Measurements from ENCODE around the gene CEP70.
"Not testable (repeated sequence)": the region's sequence is repeated elsewhere in the genome, so short reads cannot be mapped to it uniquely, and the experiment has no call there.

Gene CEP70

DNA sequence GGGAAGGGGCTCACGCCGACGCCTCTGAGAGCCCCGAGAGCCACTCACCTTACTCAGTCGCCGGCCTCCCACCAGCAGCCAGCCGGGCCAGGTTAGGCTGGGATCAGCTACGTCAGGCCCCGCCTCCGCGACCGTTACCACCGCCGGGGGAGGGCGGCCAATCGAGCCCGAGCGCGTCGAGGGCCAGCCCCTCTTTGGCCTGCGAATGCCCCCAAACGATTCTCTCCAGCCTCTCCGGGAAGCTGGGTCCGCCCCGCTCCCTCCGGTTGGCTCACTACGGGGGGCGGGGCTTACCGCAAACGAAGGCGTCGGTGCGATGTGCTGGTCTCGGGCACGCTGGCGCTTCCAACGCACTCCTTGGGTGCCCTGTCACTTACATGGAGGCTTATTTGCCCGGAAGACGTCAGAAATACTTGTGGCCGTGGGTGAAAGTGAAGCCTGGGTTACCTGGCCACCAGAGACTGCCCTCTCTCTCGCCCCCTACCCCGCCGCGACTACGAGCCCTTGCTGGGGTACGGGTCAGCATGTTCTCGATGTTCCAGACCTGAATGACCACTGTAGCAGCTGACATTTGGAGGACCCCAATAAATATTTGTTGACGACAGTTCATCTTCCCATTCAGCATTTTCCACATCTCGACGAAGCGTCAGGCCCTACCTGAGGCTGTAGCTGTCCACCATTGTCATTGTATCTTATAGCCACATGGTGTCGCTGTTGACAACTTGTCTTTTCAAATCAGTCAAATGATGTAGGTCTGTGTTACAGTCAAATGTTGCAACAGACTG lies at the start of gene CEP70:
CEP70 (minus strand) TSS at position 111 of the 785 bp plus-strand sequence. CDS start 21,333 bp downstream, outside the sequence.
- peak; percentile 93 for DNase-seq

DNA sequence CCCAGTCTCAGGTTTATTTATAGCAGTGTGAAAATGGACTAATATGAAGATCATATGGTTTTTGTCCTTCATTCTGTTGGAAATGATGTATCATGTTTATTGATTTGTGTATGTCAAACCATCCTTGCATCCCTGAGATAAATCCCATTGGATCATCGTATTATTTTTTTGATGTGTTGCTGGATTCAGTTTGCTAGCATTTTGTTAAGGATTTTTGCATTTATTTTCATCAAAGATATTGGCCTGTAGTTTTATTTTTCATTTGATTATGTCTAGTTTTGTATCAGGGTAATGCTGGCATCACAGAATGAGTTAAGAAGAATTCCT lies 48.8 kb upstream of the CEP70 start:
- DNase-seq: no peak

DNA sequence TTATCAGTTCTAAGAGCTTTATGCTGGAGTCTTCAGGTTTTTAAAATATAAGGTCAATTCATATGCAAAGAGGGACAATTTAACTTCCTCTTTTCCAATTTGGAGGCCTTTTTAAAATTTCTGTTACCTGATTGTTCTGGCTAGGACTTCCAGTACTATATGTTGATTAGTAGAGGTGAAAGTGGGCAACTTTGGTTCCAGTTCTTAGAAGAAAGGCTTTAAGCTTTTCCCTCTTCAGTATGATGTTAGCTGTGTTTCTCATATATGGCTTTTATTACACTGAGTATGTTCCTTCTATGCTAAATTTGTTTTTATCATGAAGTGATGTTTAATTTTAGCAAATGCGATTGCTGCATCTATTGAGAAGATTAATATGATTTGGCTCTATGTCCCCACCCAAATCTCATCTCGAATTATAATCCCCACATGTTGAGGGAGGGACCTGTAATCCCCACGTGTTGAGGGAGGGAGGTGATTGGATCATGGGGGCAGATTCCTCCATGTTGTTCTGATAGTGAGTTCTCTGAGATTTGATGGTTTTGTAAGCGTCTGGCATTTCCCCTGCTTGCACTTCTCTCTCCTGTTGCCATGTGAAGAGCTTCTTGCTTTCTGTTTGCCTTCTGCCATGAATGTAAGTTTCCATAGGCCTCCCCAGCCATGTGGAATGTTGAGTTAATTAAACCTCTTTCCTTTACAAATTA lies 48.3 kb upstream of the CEP70 start:
- no peak for DNase-seq

DNA sequence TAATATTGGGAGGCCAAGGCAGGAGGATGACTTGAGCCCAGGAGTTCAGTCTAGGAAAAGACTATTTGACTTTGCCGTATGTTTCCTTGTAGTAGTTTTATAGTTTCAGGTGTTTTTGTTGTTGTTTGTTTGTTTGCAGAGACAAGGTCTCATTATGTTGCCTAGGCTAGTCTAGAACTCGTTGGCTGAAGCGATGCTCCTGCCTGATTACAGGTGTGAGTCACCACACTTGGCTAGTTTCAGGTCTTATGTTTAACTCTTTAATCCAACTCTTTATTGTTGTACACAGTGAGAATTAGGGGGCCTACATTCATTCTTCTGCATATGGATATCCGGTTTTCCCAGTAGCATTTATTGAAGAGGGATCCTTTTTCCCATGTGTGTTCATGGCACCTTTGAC lies 46.5 kb upstream of the CEP70 start:
- no peak for DNase-seq

GRCh38 chr3:138638641-138639040 lies 44.6 kb upstream of the CEP70 start:
- DNase-seq: no peak

DNA sequence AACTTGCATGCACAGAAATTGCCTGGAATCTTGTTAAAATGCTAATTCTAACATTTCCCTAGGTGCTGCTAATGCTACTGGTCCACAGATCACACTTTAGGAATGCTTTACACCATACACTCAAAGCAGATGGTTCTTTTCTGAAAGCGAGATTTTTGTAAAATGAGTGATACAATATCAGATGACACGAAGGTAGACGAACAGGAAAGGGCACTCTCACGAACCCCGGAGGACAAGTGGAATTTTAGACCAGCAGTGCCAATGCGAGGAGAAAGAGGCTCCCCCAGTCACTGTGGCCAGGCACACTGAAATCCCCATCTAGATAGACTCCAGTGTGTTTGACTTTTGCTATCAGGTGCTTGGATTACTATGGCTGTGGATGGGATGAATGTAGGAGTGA lies 35.5 kb upstream of the CEP70 start:
- DNase-seq: no peak

- no peak for DNase-seq
Observed at GRCh38 chr3:138625707-138626365, 31.8 kb upstream of the CEP70 start.

- DNase-seq: no peak
Observed at GRCh38 chr3:138624518-138624917, 30.5 kb upstream of the CEP70 start.

DNA sequence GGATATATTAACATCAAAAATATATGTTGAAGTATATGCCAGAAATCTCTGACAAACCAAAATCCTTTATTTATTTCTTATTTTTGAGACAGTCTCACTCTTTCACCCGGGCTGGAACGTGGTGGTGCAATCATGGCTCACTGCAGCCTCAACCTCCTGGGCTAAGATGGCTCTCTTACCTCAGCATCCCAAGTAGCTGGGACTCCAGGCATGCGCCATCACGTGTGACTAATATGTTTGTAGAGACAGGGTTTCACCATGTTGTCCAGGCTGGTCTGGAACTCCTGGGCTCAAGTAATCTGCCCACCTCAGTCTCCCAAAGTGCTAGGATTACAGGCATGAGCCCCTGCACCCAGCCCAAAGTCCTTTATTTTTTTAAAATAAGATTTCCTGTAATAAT lies 26.4 kb upstream of the CEP70 start:
- DNase-seq: no peak

- no peak for DNase-seq
Observed at GRCh38 chr3:138615462-138615861, 21.4 kb upstream of the CEP70 start.

GRCh38 chr3:138609898-138610266 lies 15.8 kb upstream of the CEP70 start:
- DNase-seq: no peak

GRCh38 chr3:138608322-138609135 lies 14.5 kb upstream of the CEP70 start, which contains the start of gene FAIM:
TSS of gene FAIM (plus strand) at chr3:138608771. CDS start at chr3:138619727, 10,956 bp downstream.
- peak; percentile 91 for DNase-seq

GRCh38 chr3:138604106-138604595 lies 10.1 kb upstream of the CEP70 start:
- DNase-seq: not testable (repeated sequence)

DNA sequence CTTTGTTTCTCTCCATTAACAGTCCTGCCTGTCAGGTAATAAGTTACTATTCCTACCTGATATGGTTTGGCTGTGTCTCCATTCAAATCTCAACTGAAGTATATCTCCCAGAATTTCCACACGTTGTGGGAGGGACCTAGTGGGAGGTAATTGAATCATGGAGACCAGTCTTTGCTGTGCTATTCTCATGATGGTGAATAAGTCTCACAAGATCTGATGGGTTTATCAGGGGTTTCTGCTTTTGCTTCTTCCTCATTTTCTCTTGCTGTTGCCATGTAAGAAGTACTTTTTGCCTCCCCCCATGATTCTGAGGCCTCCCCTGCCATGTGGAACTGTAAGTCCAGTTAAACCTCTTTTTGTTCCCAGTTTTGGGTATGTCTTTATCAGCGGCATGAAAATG lies 7.6 kb upstream of the CEP70 start:
- not testable (repeated sequence) for DNase-seq

DNA sequence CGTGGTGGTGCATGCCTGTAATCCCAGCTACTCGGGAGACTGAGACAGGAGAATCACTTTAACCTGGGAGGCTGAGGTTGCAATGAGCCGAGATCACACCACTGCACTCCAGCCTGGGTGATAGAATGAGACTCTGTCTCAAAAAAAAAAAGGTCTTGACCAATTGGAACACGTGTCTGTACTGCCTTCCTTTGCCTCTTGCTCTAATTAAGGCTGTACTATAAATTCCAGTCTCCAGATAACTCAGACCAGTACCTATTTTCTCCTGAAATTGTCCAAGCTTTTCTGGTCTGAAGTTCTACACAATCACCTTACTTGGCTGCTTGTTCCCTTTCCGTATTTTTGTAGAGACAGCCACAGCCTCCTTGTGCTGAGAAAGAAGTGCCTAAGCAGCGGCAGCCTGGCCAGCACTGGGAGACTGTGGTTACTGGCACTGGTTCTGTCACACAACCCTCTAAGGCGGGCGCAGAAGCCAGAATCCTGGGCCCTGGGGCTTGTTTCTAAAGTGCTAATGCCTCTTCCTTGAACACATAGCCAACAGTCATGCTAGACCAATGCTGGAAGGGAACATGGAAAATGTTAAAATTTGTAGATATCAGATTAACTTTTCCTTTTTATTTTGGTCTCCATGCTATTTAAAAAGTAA lies 6.2 kb upstream of the CEP70 start:
- no peak for DNase-seq

DNA sequence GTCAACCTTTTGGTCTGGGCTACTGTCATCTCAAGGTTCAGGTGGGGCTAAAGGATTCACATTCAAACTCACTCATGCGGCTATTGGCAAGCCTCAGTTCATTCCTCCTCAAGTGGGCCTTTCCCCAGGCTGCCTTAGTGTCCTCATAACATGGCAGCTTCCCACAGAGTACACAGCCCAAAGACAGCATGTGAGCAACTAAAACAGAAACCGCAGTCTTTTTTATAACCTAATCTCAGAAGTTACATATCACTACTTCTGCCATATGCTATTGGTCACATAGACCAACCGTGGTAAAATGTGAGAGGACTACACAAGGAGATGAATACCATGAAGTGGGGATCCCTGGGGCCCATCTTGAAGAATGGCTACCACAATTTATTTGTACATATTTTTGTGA lies 4.5 kb upstream of the CEP70 start:
- no peak for DNase-seq

GRCh38 chr3:138597186-138597976 lies 3.3 kb upstream of the CEP70 start:
- DNase-seq: not testable (repeated sequence)

DNA sequence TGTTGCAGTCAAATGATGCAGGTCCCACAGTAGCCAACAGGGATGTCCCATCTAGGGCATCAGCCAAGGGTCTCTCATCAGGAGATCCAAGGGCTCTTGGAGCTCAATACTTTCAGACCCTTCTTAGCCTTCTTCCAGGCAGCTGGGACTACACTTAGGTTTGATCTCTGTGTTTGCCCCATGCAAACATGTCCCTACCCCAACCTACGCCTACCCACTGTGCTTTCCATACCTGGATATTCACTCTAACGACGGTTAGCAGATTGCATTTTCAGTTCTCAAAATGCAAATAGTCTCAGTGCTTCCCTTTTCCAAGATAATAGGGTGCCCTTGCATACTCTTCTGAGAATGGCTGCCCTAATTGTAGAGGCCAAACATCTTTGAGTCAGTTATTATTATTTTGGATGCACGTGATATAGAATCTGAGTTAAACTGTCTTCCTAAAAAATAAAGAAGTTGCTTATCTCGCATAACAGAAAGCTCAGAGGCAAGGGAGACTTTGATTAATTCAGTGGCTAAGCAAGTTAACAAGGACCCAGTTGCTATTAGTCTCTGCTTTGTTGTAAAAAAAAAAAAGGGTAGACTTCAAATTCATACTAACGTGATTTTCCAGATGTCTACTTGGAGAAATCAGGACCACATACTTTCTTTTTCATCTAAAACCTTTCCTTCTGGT lies 1.0 kb upstream of the CEP70 start:
- no peak for DNase-seq

GRCh38 chr3:138593488-138594149 lies 441 bp downstream of the CEP70 start:
- DNase-seq: no peak

DNA sequence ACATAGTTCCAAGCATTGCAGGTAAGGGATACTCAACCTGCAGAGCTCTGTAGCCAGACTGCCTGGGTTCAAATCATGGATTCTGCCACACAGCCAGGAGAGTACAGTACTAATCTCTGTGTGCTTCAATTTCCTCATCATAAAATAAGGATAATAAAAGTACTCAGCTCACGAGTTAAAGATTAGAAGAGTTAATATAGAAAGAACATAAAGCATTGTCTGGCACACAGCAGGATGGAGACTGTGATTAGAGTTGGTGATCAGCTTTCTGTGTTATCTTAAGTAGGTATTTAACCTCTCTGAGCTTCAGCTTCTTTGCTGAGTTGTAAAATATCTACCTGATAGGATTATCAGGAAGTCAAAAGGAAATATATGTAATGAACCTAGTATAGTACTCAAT lies 2.7 kb downstream of the CEP70 start:
- no peak for DNase-seq
